ENCODE results near the gene NCAN. TPM values are rescaled to one million over a fixed set of nuclear protein-coding genes. Genes with fewer than 3 reads are reported as not detected.

NCAN gene
- total and polyA plus RNA-seq, 9 of the 15 experiments (the other 6 are each of a cell fraction or from before 2014, with no cell fraction given), result 0.04 TPM; not detected in 8

DNA sequence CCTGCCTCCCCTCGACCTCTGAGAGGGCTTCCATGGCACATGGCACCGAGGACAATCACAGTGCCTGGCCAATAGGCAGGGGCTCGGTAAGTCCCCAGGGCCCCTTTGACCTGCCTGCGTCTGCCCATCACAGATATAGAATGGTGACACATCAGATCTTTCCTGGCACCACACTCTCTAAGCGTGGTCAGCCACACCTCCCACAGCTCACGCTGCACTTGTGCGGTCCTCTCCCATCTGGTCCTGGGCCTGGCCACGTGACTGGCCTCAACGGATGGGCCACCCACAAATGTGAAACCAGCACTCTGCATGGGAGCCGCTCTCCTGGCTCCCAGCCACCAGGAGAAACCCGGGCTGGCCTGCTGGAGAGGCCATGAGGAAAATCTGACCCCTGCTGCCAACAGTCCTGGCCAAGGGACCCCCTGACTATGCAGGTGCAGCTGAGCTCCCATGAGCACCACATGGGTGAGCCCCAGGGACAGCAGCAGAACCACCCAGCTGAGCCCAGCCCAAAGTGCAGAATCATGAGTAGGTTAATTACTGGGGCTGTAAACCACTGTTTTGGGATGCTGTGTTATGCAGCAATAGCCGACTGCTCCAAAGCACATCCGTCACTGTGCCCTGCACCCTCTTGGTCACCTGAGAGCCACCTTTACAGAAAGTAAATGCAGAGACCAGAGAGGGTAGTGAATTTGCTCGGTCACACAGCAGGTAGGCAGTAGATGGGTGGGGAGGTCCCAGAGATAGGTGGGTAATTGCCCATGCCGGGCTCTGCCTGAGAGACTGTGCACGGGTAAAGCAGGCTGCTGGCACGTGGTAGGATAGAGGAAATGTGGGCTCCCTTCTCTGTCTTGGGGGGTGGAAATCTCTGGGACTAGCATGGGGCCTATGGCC, 32.0 kb upstream of the NCAN start (continued):
- TF ChIP-seq ZNF639 (CRISPR knock-in tag; conservative IDR thresholded peaks at IDR 0.05 in 1 of 2, IDR thresholded peaks at IDR 0.05 in 1 of 2), result no peak
- TF ChIP-seq U2AF1 (optimal IDR thresholded peaks at IDR 0.05; ENCODE audit: low read depth, low read length), result no peak
- no peak for TF ChIP-seq ETS2 (tag; IDR thresholded peaks at IDR 0.05; ENCODE audit: borderline replicate concordance, poor library complexity, severe bottlenecking)
- no peak for TF ChIP-seq HDAC1 (IDR thresholded peaks at IDR 0.05)
- no peak for TF ChIP-seq CBX2 (IDR thresholded peaks at IDR 0.05; ENCODE audit: insufficient read depth, low read length, poor library complexity, severe bottlenecking)
- TF ChIP-seq ZNF707 (CRISPR knock-in tag; conservative IDR thresholded peaks at IDR 0.05), result no peak
- no peak for TF ChIP-seq MAFF (IDR thresholded peaks at IDR 0.05; ENCODE audit: low read length)
- no peak for TF ChIP-seq PBX2 (CRISPR knock-in tag; IDR thresholded peaks at IDR 0.05; ENCODE audit: low read depth)
- TF ChIP-seq PBX2 (tag; conservative IDR thresholded peaks at IDR 0.05; ENCODE audit: low read depth), result no peak
- TF ChIP-seq ZNF408 (CRISPR knock-in tag; IDR thresholded peaks at IDR 0.05; ENCODE audit: low read depth), result no peak
- TF ChIP-seq REST (IDR thresholded peaks at IDR 0.05; ENCODE audit: borderline replicate concordance), result peak; percentile 16; the same call in 1 of the 2 replicates
- no peak for TF ChIP-seq REST (CRISPR knock-in tag; IDR thresholded peaks at IDR 0.05; ENCODE audit: low read depth)

All from K562 (cell line).